HCEC 1CT (cell line): ENCODE data around the gene PPM1N.
A peak's percentile ranks its signal among the peaks of the same experiment; 100 is the strongest.

Source experiments
- DNase-seq: peaks from one replicate; pipeline ENCODE4 v3.0.0-alpha.2; 2017

The PPM1N gene

GRCh38 chr19:45547211-45547770, 49.0 kb downstream of the PPM1N start:
- no peak for DNase-seq

- DNase-seq: peak; percentile 20
These were observed 49.8 kb downstream of the PPM1N start for GRCh38 chr19:45547965-45548609.
